ENCODE results near the gene FBXO11. TPM values are rescaled to one million over a fixed set of nuclear protein-coding genes. Genes with fewer than 3 reads are reported as not detected.
"Not testable (repeated sequence)": the region's sequence is repeated elsewhere in the genome, so short reads cannot be mapped to it uniquely, and the experiment has no call there.

The FBXO11 gene
- total RNA-seq, 1 donor from 2014 or later: 34.7 TPM

- TF ChIP-seq, protein P1, sequence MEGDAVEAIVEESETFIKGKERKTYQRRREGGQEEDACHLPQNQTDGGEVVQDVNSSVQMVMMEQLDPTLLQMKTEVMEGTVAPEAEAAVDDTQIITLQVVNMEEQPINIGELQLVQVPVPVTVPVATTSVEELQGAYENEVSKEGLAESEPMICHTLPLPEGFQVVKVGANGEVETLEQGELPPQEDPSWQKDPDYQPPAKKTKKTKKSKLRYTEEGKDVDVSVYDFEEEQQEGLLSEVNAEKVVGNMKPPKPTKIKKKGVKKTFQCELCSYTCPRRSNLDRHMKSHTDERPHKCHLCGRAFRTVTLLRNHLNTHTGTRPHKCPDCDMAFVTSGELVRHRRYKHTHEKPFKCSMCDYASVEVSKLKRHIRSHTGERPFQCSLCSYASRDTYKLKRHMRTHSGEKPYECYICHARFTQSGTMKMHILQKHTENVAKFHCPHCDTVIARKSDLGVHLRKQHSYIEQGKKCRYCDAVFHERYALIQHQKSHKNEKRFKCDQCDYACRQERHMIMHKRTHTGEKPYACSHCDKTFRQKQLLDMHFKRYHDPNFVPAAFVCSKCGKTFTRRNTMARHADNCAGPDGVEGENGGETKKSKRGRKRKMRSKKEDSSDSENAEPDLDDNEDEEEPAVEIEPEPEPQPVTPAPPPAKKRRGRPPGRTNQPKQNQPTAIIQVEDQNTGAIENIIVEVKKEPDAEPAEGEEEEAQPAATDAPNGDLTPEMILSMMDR (IDR thresholded peaks at IDR 0.05; ENCODE audit: borderline replicate concordance): no peak
- Histone ChIP-seq H3K4me1 (peaks cover 78% of the 10 kb centered on the region), H3K4me3 (peak overlapping the region; percentile 98), H3K36me3 (no peaks in the 10 kb centered on the region), H3K27me3 (ENCODE audit: low read depth) (no peaks in the 10 kb centered on the region), H3K27ac (replicated peaks) (peak overlapping the region; percentile 99), H3K9me3 (replicated peaks) (no peaks in the 10 kb centered on the region)
- intact Hi-C loops (cut with micrococcal nuclease): no loop called here
- DNase-seq: no peak
Observed at GRCh38 chr2:47903781-47904490, 2.4 kb downstream of the FBXO11 start.

- DNase-seq; H3K36me3 ChIP-seq; H3K27me3 ChIP-seq (ENCODE audit: low read depth); H3K4me3 ChIP-seq; intact Hi-C loops (cut with micrococcal nuclease); H3K27ac ChIP-seq (replicated peaks); H3K9me3 ChIP-seq (replicated peaks): not testable (repeated sequence)
- H3K4me1 ChIP-seq: peaks cover 88% of the 10 kb centered on the region
Observed at GRCh38 chr2:47901892-47902291, 4.4 kb downstream of the FBXO11 start.

GRCh38 chr2:47900857-47901256 is 5.4 kb downstream of the FBXO11 start:
- Histone ChIP-seq H3K27me3 (ENCODE audit: low read depth) (no peaks in the 10 kb centered on the region), H3K36me3 (no peaks in the 10 kb centered on the region), H3K27ac (replicated peaks) (no peak overlapping the region), H3K9me3 (replicated peaks) (no peaks in the 10 kb centered on the region), H3K4me3 (no peak overlapping the region), H3K4me1 (peaks cover 93% of the 10 kb centered on the region)
- intact Hi-C loops (cut with micrococcal nuclease): no loop called here
- TF ChIP-seq, protein P1 (IDR thresholded peaks at IDR 0.05; ENCODE audit: borderline replicate concordance): no peak
- no peak for DNase-seq

GRCh38 chr2:47899915-47900816 is 6.1 kb downstream of the FBXO11 start:
- intact Hi-C loops (cut with micrococcal nuclease): no loop called here
- no peak overlapping the region for H3K4me3 ChIP-seq
- no peaks in the 10 kb centered on the region for H3K9me3 ChIP-seq (replicated peaks)
- H3K27ac ChIP-seq (replicated peaks): peak overlapping the region; percentile 32
- TF ChIP-seq, protein P1 (IDR thresholded peaks at IDR 0.05; ENCODE audit: borderline replicate concordance): no peak
- H3K36me3 ChIP-seq: no peaks in the 10 kb centered on the region
- H3K27me3 ChIP-seq (ENCODE audit: low read depth): no peaks in the 10 kb centered on the region
- no peak for DNase-seq
- H3K4me1 ChIP-seq: peaks cover 93% of the 10 kb centered on the region

- H3K4me1 ChIP-seq: peaks cover 96% of the 10 kb centered on the region
- intact Hi-C loops (cut with micrococcal nuclease): no loop called here
- H3K27ac ChIP-seq (replicated peaks): no peak overlapping the region
Observed at GRCh38 chr2:47897883-47898731, 8.2 kb downstream of the FBXO11 start.

GRCh38 chr2:47897191-47897882 is 9.0 kb downstream of the FBXO11 start:
- H3K9me3 ChIP-seq (replicated peaks); H3K4me3 ChIP-seq; H3K27ac ChIP-seq (replicated peaks); H3K27me3 ChIP-seq (ENCODE audit: low read depth); H3K36me3 ChIP-seq; DNase-seq; intact Hi-C loops (cut with micrococcal nuclease): not testable (repeated sequence)
- H3K4me1 ChIP-seq: peaks cover 96% of the 10 kb centered on the region

More at GRCh38 chr2:47897883-47898731, 8.2 kb downstream of the FBXO11 start:
- DNase-seq: no peak
- Histone ChIP-seq H3K4me3 (no peak overlapping the region), H3K36me3 (no peaks in the 10 kb centered on the region), H3K9me3 (replicated peaks) (no peaks in the 10 kb centered on the region), H3K27me3 (ENCODE audit: low read depth) (no peaks in the 10 kb centered on the region)
- TF ChIP-seq, protein P1 (IDR thresholded peaks at IDR 0.05; ENCODE audit: borderline replicate concordance): no peak
